NCI-H2081 treated with DMSO at 0.1 percent for 48 hours (cell line): ENCODE data around the gene SLC5A4.
"Not testable (repeated sequence)": the region's sequence is repeated elsewhere in the genome, so short reads cannot be mapped to it uniquely, and the experiment has no call there.

Source experiments
- DNase-seq: peaks from one replicate; lab custom pipeline; 2025; lab: John Stamatoyannopoulos, UW

The SLC5A4 gene

GRCh38 chr22:32199961-32200360 lies 55.2 kb downstream of the SLC5A4 start:
- DNase-seq: no peak

GRCh38 chr22:32199341-32199740 lies 55.8 kb downstream of the SLC5A4 start:
- DNase-seq: no peak

- not testable (repeated sequence) for DNase-seq
Observed at GRCh38 chr22:32197553-32198226, 57.5 kb downstream of the SLC5A4 start.

GRCh38 chr22:32195900-32196299 lies 59.2 kb downstream of the SLC5A4 start:
- not testable (repeated sequence) for DNase-seq

- not testable (repeated sequence) for DNase-seq
Observed at GRCh38 chr22:32193346-32193745, 61.8 kb downstream of the SLC5A4 start.

- not testable (repeated sequence) for DNase-seq
Observed at GRCh38 chr22:32191021-32191420, 64.1 kb downstream of the SLC5A4 start.

- no peak for DNase-seq
Observed at GRCh38 chr22:32185821-32186220, 69.3 kb downstream of the SLC5A4 start.

GRCh38 chr22:32183625-32184024 lies 71.5 kb downstream of the SLC5A4 start:
- no peak for DNase-seq

GRCh38 chr22:32181043-32181442 lies 74.1 kb downstream of the SLC5A4 start:
- no peak for DNase-seq

- DNase-seq: no peak
Observed at GRCh38 chr22:32177221-32177765, 77.9 kb downstream of the SLC5A4 start.

- no peak for DNase-seq
Observed at GRCh38 chr22:32175683-32176644, 79.2 kb downstream of the SLC5A4 start.

GRCh38 chr22:32175115-32175514 lies 80.0 kb downstream of the SLC5A4 start:
- no peak for DNase-seq
